Immature natural killer cell (primary cell): ENCODE data around the gene BUB1B. TPM values are rescaled to one million over a fixed set of nuclear protein-coding genes. Genes with fewer than 3 reads are reported as not detected.

ENCODE experiments used
- DNase-seq, 3 donors: peaks; one replicate each; pipeline ENCODE4 v3.0.0; 2022; ENCODE audit warnings: mixed read lengths in 1 of 3
- H3K27ac Mint-ChIP-seq, 6 donors: one replicate each; pipeline ENCODE4 v1.8.0; 2020; ENCODE audit warnings: mixed read lengths in 6 of 6, mild to moderate bottlenecking in 5 of 6, inconsistent platforms in 4 of 6, moderate library complexity in 3 of 6
- H3K27me3 Mint-ChIP-seq, 3 donors: one replicate each; pipeline ENCODE4 v1.8.0; 2020 to 2021; ENCODE audit warnings: low read depth in 3 of 3, mild to moderate bottlenecking in 3 of 3, mixed read lengths in 3 of 3, moderate library complexity in 3 of 3, inconsistent platforms in 1 of 3
- H3K36me3 Mint-ChIP-seq, 3 donors: one replicate each; pipeline ENCODE4 v1.8.0; 2020; ENCODE audit warnings: mixed read lengths in 3 of 3, inconsistent platforms in 2 of 3, mild to moderate bottlenecking in 2 of 3
- H3K4me1 Mint-ChIP-seq, 2 donors: one replicate each; pipeline ENCODE4 v1.8.0; 2020; ENCODE audit warnings: inconsistent platforms in 2 of 2, mild to moderate bottlenecking in 2 of 2, mixed read lengths in 2 of 2, moderate library complexity in 1 of 2
- H3K4me3 Mint-ChIP-seq, 5 donors: one replicate each; pipeline ENCODE4 v1.8.0; 2020; ENCODE audit warnings: mild to moderate bottlenecking in 5 of 5, mixed read lengths in 5 of 5, inconsistent platforms in 3 of 5, moderate library complexity in 3 of 5
- H3K9me3 Mint-ChIP-seq, 6 donors: one replicate each; pipeline ENCODE4 v1.8.0; 2020; ENCODE audit warnings: mild to moderate bottlenecking in 6 of 6, mixed read lengths in 6 of 6, inconsistent platforms in 4 of 6, moderate library complexity in 3 of 6
- polyA plus RNA-seq, 3 donors: library from polyadenylated mRNA; unstranded; fragments of 300-500 nt; fragmentation: Illumina TruSeq; gene quantifications; one replicate each; pipeline ENCODE4 v1.2.3, GENCODE V29; 2021

Gene BUB1B
- polyA plus RNA-seq, 3 donors from 2014 or later = 0.74 to 0.99 TPM; not detected in 1

GRCh38 chr15:40232625-40233070 is 71.8 kb downstream of the BUB1B start:
- Mint-ChIP-seq H3K27me3 (peaks cover 0 to 2% (median 0%) of the 10 kb centered on the region in 3 donors), H3K27ac (no peak overlapping the region), H3K4me1 (no peaks in the 10 kb centered on the region), H3K36me3 (no peaks in the 10 kb centered on the region), H3K4me3 (no peak overlapping the region), H3K9me3 (no peaks in the 10 kb centered on the region)
- no peak for DNase-seq

- H3K4me1 Mint-ChIP-seq = peaks cover 3 to 5% of the 10 kb centered on the region in 2 donors
- no peaks in the 10 kb centered on the region for H3K9me3 Mint-ChIP-seq
- no peak overlapping the region for H3K27ac Mint-ChIP-seq
- DNase-seq = no peak
- peaks cover 0 to 2% (median 2%) of the 10 kb centered on the region in 3 donors for H3K27me3 Mint-ChIP-seq
- H3K36me3 Mint-ChIP-seq = no peaks in the 10 kb centered on the region
- H3K4me3 Mint-ChIP-seq = no peak overlapping the region
Measured at GRCh38 chr15:40233727-40234577, 73.1 kb downstream of the BUB1B start.

GRCh38 chr15:40234783-40235182 is 73.9 kb downstream of the BUB1B start:
- Mint-ChIP-seq H3K4me1 (peaks cover 4 to 5% of the 10 kb centered on the region in 2 donors), H3K27ac (no peak overlapping the region), H3K4me3 (no peak overlapping the region), H3K9me3 (no peaks in the 10 kb centered on the region), H3K27me3 (peaks cover 3 to 7% (median 4%) of the 10 kb centered on the region in 3 donors), H3K36me3 (no peaks in the 10 kb centered on the region)
- no peak for DNase-seq

- H3K36me3 Mint-ChIP-seq = no peaks in the 10 kb centered on the region
- no peak overlapping the region for H3K27ac Mint-ChIP-seq
- H3K9me3 Mint-ChIP-seq = no peaks in the 10 kb centered on the region
- peaks cover 3 to 9% (median 4%) of the 10 kb centered on the region in 3 donors for H3K27me3 Mint-ChIP-seq
- H3K4me1 Mint-ChIP-seq = peaks cover 4 to 5% of the 10 kb centered on the region in 2 donors
- no peak for DNase-seq
- H3K4me3 Mint-ChIP-seq = no peak overlapping the region
Measured at GRCh38 chr15:40235201-40235885, 74.5 kb downstream of the BUB1B start.

DNA sequence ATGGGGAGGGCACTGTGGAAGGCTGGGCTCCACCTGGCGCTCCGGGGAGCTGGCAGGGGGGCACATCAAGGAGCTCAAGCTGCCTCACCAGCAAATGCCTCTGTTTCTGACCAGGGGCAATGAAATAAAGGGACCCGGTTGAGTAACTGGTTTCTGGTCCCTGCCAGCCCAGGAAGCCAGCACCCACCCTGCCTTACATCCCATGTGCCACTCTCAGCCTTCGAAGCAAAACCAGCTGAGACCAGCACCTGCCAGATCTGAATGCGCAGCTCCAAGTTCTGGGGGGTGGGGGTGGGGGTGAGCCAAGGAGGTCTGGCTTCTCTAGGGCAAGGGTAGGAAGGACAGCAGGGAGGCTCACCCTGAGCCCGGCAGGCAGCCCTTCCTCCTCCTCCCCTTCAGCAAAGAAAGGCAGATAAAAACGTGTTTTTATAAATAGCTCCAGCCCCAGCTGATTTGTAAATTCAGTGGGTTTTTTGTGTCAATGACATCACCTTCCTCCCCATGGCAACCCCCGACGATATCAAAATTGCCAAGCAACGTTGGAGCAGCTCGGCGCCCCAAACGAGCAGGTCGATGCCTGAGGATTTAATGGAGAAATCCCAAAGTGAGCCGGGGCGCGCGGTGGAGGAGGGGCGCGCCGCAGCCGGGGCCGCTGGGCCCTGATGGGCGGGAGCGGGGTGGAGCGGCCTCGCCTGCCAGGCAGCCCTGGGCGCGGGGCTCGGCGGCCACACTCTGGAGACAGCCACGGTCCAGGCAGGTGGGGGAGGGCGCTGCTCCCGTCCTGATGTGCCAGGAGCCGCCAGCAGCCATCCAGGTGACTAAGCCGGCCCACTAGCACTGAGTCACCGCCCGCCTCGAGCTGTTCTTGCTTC is 77.9 kb downstream of the BUB1B start, which contains the start of gene PAK6:
Gene PAK6 (plus strand): TSS at position 532 of the 872 bp plus-strand sequence. CDS start 25,723 bp downstream, outside the sequence.
- peak in 1 of 3 donors; percentile 31 for DNase-seq
- H3K4me1 Mint-ChIP-seq = peaks cover 4 to 5% of the 10 kb centered on the region in 2 donors
- H3K27me3 Mint-ChIP-seq = peaks cover 4 to 9% (median 5%) of the 10 kb centered on the region in 3 donors
- no peaks in the 10 kb centered on the region for H3K9me3 Mint-ChIP-seq
- peak within 1 kb of the TSS in 1 of 6 donors; percentile 46 for H3K27ac Mint-ChIP-seq
- no peaks in the 10 kb centered on the region for H3K36me3 Mint-ChIP-seq
- H3K4me3 Mint-ChIP-seq = peak within 1 kb of the TSS in 4 of 5 donors; percentile 38 to 46 (median 44)

- H3K4me1 Mint-ChIP-seq = peaks cover 4 to 5% of the 10 kb centered on the region in 2 donors
- no peak for DNase-seq
- no peaks in the 10 kb centered on the region for H3K9me3 Mint-ChIP-seq
- H3K36me3 Mint-ChIP-seq = no peaks in the 10 kb centered on the region
- H3K4me3 Mint-ChIP-seq = peak overlapping the region in 1 of 5 donors; percentile 46
- H3K27ac Mint-ChIP-seq = no peak overlapping the region
- peaks cover 4 to 9% (median 5%) of the 10 kb centered on the region in 3 donors for H3K27me3 Mint-ChIP-seq
Measured at GRCh38 chr15:40239404-40239692, 78.5 kb downstream of the BUB1B start.

GRCh38 chr15:40239693-40240618 is 79.1 kb downstream of the BUB1B start:
- peaks cover 4 to 5% of the 10 kb centered on the region in 2 donors for H3K4me1 Mint-ChIP-seq
- H3K36me3 Mint-ChIP-seq = no peaks in the 10 kb centered on the region
- peak overlapping the region in 1 of 5 donors; percentile 42 for H3K4me3 Mint-ChIP-seq
- peaks cover 4 to 9% (median 5%) of the 10 kb centered on the region in 3 donors for H3K27me3 Mint-ChIP-seq
- no peak overlapping the region for H3K27ac Mint-ChIP-seq
- DNase-seq = no peak
- H3K9me3 Mint-ChIP-seq = no peaks in the 10 kb centered on the region

GRCh38 chr15:40240619-40241221 is 79.9 kb downstream of the BUB1B start:
- Mint-ChIP-seq H3K9me3 (no peaks in the 10 kb centered on the region), H3K36me3 (no peaks in the 10 kb centered on the region), H3K4me1 (peaks cover 4 to 5% of the 10 kb centered on the region in 2 donors), H3K27me3 (peaks cover 3 to 9% (median 5%) of the 10 kb centered on the region in 3 donors), H3K27ac (no peak overlapping the region), H3K4me3 (no peak overlapping the region)
- DNase-seq = no peak

DNA sequence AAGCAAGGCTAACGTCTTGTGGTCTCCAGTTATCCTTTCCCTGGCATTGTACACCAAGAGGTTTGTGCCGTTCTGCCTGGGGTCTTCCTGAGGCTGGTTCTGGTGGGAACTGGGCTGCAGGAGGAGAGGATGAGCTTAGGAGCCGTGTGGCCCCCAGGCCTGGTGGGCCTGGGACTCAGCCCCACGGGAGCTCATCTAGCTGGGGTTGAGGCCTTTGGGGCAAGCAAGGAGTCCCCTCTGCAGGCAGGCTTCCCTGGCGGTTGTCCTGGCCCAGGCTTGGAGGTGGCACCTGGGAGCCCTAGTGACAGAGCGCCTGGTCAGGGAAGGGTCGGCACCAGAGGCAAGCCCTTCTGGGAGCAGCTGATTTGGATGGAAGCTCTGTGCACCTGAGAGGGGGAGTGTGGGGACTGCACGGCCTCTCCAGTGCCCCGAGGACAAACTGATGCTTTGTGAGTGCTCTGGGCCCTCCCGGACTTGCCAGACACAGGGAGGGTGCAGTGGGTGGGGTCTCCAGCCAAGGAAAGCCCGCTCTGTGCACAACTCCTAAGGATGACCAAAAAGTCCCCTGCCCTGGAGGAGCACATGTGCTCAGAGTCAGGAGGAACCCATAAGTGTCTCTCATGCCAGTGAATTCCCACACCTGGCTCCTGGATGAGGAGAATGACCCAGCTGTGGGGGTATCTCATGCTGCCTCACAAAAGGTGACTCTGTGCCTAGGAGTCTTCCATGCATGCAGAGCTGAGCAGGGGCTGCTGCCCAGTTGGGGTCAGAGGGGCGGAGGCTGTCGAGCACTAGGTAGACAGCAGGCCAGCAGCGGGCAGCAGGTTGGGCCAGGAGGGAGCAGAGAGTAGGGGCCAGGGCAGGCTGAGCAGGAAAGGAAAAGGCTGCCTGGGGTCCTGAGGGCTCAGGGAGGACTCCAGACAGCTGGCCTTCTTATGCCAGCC is 80.7 kb downstream of the BUB1B start:
- DNase-seq = no peak
- no peak overlapping the region for H3K27ac Mint-ChIP-seq
- H3K36me3 Mint-ChIP-seq = no peaks in the 10 kb centered on the region
- no peak overlapping the region for H3K4me3 Mint-ChIP-seq
- peaks cover 3 to 12% (median 6%) of the 10 kb centered on the region in 3 donors for H3K27me3 Mint-ChIP-seq
- peaks cover 4 to 5% of the 10 kb centered on the region in 2 donors for H3K4me1 Mint-ChIP-seq
- no peaks in the 10 kb centered on the region for H3K9me3 Mint-ChIP-seq

DNA sequence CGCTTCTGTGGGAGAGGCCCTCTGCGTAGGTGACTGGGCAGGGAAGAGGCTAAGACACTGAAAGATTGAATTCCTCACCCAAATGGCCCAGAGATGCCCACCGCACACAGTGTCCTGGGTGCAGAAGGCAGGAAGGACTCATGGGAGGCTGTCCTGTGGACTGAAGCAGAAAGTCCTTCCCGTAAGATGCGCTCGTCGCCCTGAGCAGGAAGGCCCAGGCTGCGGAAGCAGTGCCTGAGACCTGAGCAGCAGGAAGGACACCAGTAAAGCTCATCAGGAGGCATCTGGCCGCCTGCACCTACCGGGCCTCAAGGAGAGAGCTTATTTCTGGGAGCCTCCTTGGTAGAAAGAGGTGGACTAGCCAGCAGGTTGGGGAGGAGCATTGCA is 81.3 kb downstream of the BUB1B start:
- no peak overlapping the region for H3K4me3 Mint-ChIP-seq
- peaks cover 5 to 12% (median 6%) of the 10 kb centered on the region in 3 donors for H3K27me3 Mint-ChIP-seq
- H3K27ac Mint-ChIP-seq = no peak overlapping the region
- no peak for DNase-seq
- no peaks in the 10 kb centered on the region for H3K36me3 Mint-ChIP-seq
- peaks cover 4 to 5% of the 10 kb centered on the region in 2 donors for H3K4me1 Mint-ChIP-seq
- no peaks in the 10 kb centered on the region for H3K9me3 Mint-ChIP-seq

GRCh38 chr15:40242601-40243000 is 81.7 kb downstream of the BUB1B start:
- H3K36me3 Mint-ChIP-seq = no peaks in the 10 kb centered on the region
- H3K27me3 Mint-ChIP-seq = peaks cover 5 to 12% (median 6%) of the 10 kb centered on the region in 3 donors
- peaks cover 4 to 5% of the 10 kb centered on the region in 2 donors for H3K4me1 Mint-ChIP-seq
- no peak overlapping the region for H3K4me3 Mint-ChIP-seq
- no peak for DNase-seq
- no peaks in the 10 kb centered on the region for H3K9me3 Mint-ChIP-seq
- no peak overlapping the region for H3K27ac Mint-ChIP-seq
